NCI-H1092 treated with DMSO at 0.1 percent for 48 hours (cell line): ENCODE results near the gene MCOLN2.

Experiments used
- DNase-seq: peaks from one replicate; lab custom pipeline; 2025; lab: John Stamatoyannopoulos, UW

Gene MCOLN2

GRCh38 chr1:84985365-84985764 lies 11.5 kb downstream of the MCOLN2 start:
- DNase-seq = no peak

GRCh38 chr1:84982395-84982794 lies 14.5 kb downstream of the MCOLN2 start:
- DNase-seq = no peak

- no peak for DNase-seq
Measured at GRCh38 chr1:84975035-84975434, 21.9 kb downstream of the MCOLN2 start.

GRCh38 chr1:84973498-84974334 lies 23.2 kb downstream of the MCOLN2 start:
- no peak for DNase-seq

GRCh38 chr1:84972377-84972987 lies 24.4 kb downstream of the MCOLN2 start:
- no peak for DNase-seq

GRCh38 chr1:84971957-84972356 lies 25.0 kb downstream of the MCOLN2 start:
- no peak for DNase-seq

- no peak for DNase-seq
Measured at GRCh38 chr1:84969489-84970250, 27.2 kb downstream of the MCOLN2 start.

- DNase-seq = no peak
Measured at GRCh38 chr1:84968865-84969264, 28.0 kb downstream of the MCOLN2 start.

GRCh38 chr1:84968101-84968500 lies 28.8 kb downstream of the MCOLN2 start:
- DNase-seq = no peak

- no peak for DNase-seq
Measured at GRCh38 chr1:84967666-84968065, 29.2 kb downstream of the MCOLN2 start.

- DNase-seq = no peak
Measured at GRCh38 chr1:84963021-84963420, 33.9 kb downstream of the MCOLN2 start.

GRCh38 chr1:84961316-84961715 lies 35.6 kb downstream of the MCOLN2 start:
- DNase-seq = no peak

- no peak for DNase-seq
Measured at GRCh38 chr1:84960371-84960770, 36.5 kb downstream of the MCOLN2 start.

- DNase-seq = no peak
Measured at GRCh38 chr1:84959294-84959693, 37.6 kb downstream of the MCOLN2 start.

GRCh38 chr1:84957966-84958365 lies 38.9 kb downstream of the MCOLN2 start:
- DNase-seq = no peak

- DNase-seq = no peak
Measured at GRCh38 chr1:84956655-84957054, 40.3 kb downstream of the MCOLN2 start.

GRCh38 chr1:84956097-84956496 lies 40.8 kb downstream of the MCOLN2 start:
- DNase-seq = no peak

GRCh38 chr1:84949664-84950063 lies 47.2 kb downstream of the MCOLN2 start:
- DNase-seq = no peak

- DNase-seq = no peak
Measured at GRCh38 chr1:84947536-84948410, 49.1 kb downstream of the MCOLN2 start.

- DNase-seq = no peak
Measured at GRCh38 chr1:84946631-84947030, 50.3 kb downstream of the MCOLN2 start.

GRCh38 chr1:84944767-84945486 lies 52.0 kb downstream of the MCOLN2 start:
- peak; percentile 96 for DNase-seq
